ENCODE results near the gene CHPT1. TPM values are rescaled to one million over a fixed set of nuclear protein-coding genes. Genes with fewer than 3 reads are reported as not detected.
"Not testable (repeated sequence)": the region's sequence is repeated elsewhere in the genome, so short reads cannot be mapped to it uniquely, and the experiment has no call there.

CHPT1 gene
- total RNA-seq, 1 experiment from 2014 or later = 28.1 TPM

DNA sequence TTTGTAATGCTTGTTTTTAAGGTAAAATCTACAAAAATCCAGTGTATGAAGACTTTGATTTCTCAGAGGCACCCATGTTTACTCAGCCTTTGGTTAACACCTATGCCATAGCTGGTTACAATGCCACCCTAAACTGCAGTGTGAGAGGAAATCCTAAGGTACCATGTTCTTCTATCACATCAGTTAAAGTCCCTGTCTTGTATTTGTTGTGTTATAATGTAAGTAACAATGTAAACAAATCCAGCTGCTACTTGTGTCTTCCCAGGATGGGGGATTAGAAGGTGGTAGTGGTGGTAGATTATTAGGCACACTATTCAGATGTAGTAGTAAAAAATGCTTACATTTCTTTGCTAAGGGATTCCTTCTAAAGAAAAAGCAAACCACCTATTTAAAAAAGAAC, 19.4 kb upstream of the CHPT1 start:
- POLR2A ChIA-PET = interaction anchor here (1.3 kb wide), 1 partner anchor 11 kb away, joined by 3 read pairs; no protein-coding TSS in a partner anchor
- no peaks in the 10 kb centered on the region for H3K27me3 Mint-ChIP-seq (ENCODE audit: insufficient read depth, unreplicated experiment)
- no peak for DNase-seq (ENCODE audit: unreplicated experiment)
- H3K9me3 Mint-ChIP-seq (ENCODE audit: unreplicated experiment) = no peaks in the 10 kb centered on the region
- no peaks in the 10 kb centered on the region for H3K36me3 Mint-ChIP-seq (ENCODE audit: insufficient read depth, unreplicated experiment)
- TF ChIP-seq, protein P1, sequence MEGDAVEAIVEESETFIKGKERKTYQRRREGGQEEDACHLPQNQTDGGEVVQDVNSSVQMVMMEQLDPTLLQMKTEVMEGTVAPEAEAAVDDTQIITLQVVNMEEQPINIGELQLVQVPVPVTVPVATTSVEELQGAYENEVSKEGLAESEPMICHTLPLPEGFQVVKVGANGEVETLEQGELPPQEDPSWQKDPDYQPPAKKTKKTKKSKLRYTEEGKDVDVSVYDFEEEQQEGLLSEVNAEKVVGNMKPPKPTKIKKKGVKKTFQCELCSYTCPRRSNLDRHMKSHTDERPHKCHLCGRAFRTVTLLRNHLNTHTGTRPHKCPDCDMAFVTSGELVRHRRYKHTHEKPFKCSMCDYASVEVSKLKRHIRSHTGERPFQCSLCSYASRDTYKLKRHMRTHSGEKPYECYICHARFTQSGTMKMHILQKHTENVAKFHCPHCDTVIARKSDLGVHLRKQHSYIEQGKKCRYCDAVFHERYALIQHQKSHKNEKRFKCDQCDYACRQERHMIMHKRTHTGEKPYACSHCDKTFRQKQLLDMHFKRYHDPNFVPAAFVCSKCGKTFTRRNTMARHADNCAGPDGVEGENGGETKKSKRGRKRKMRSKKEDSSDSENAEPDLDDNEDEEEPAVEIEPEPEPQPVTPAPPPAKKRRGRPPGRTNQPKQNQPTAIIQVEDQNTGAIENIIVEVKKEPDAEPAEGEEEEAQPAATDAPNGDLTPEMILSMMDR (IDR thresholded peaks at IDR 0.05; ENCODE audit: unreplicated experiment) = no peak
- peaks cover 4% of the 10 kb centered on the region for H3K4me1 Mint-ChIP-seq (ENCODE audit: insufficient read depth, unreplicated experiment)
- H3K27ac Mint-ChIP-seq (ENCODE audit: low read depth, unreplicated experiment) = no peak overlapping the region
- intact Hi-C loops (cut with micrococcal nuclease) = no loop called here
- CTCF ChIA-PET = no interaction called here
- BruUV-seq (replicated peaks) = no TSS peak
- H3K4me3 Mint-ChIP-seq (ENCODE audit: unreplicated experiment) = no peak overlapping the region

DNA sequence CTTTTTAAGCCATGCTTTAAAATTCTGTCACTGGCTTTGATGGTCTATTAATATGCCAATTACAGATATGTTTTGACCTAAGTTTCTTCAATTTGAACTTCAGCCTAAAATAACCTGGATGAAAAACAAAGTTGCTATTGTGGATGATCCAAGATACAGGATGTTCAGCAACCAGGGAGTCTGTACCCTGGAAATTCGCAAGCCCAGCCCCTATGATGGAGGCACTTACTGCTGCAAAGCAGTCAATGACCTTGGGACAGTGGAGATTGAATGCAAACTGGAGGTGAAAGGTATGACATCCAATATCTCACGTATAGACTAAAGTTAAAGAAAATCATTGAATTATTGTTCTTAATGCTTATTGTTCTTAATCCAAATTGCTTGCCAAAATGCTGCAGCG, 17.2 kb upstream of the CHPT1 start:
- CTCF ChIA-PET = no interaction called here

DNA sequence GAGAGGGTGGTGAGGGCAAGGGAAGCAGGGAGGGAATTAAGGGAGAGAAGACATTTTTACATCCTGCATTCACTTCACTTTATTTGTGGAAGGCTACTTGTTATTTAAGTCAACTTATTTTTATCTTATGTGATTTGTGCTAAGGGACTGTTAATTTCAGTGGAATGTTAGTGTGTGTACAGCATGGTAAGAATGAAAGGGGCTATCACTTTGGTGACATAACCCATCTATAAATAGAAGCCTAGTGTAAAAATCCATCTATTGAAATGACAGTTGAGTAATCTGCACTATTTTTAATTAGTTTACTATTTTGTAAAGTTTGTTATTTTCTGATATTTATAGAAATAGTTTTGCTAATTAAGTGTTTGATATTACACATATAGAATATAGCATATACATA, 16.8 kb upstream of the CHPT1 start:
- Mint-ChIP-seq H3K4me1 (ENCODE audit: insufficient read depth, unreplicated experiment) (peaks cover 4% of the 10 kb centered on the region), H3K27ac (ENCODE audit: low read depth, unreplicated experiment) (no peak overlapping the region), H3K36me3 (ENCODE audit: insufficient read depth, unreplicated experiment) (no peaks in the 10 kb centered on the region), H3K9me3 (ENCODE audit: unreplicated experiment) (no peaks in the 10 kb centered on the region), H3K27me3 (ENCODE audit: insufficient read depth, unreplicated experiment) (peaks cover 11% of the 10 kb centered on the region), H3K4me3 (ENCODE audit: unreplicated experiment) (no peak overlapping the region)
- DNase-seq (ENCODE audit: unreplicated experiment) = no peak
- intact Hi-C loops (cut with micrococcal nuclease) = no loop called here
- BruUV-seq (replicated peaks) = no TSS peak
- TF ChIP-seq, protein P1 (IDR thresholded peaks at IDR 0.05; ENCODE audit: unreplicated experiment) = no peak
- CTCF ChIA-PET = no interaction called here
- POLR2A ChIA-PET = no interaction called here

More for the DNA sequence above, 17.2 kb upstream of the CHPT1 start:
- Mint-ChIP-seq H3K4me1 (ENCODE audit: insufficient read depth, unreplicated experiment) (peaks cover 4% of the 10 kb centered on the region), H3K9me3 (ENCODE audit: unreplicated experiment) (no peaks in the 10 kb centered on the region), H3K27me3 (ENCODE audit: insufficient read depth, unreplicated experiment) (peaks cover 11% of the 10 kb centered on the region), H3K4me3 (ENCODE audit: unreplicated experiment) (no peak overlapping the region), H3K36me3 (ENCODE audit: insufficient read depth, unreplicated experiment) (no peaks in the 10 kb centered on the region), H3K27ac (ENCODE audit: low read depth, unreplicated experiment) (no peak overlapping the region)
- DNase-seq (ENCODE audit: unreplicated experiment) = no peak
- POLR2A ChIA-PET = no interaction called here
- TF ChIP-seq, protein P1 (IDR thresholded peaks at IDR 0.05; ENCODE audit: unreplicated experiment) = no peak
- BruUV-seq (replicated peaks) = no TSS peak
- intact Hi-C loops (cut with micrococcal nuclease) = no loop called here

DNA sequence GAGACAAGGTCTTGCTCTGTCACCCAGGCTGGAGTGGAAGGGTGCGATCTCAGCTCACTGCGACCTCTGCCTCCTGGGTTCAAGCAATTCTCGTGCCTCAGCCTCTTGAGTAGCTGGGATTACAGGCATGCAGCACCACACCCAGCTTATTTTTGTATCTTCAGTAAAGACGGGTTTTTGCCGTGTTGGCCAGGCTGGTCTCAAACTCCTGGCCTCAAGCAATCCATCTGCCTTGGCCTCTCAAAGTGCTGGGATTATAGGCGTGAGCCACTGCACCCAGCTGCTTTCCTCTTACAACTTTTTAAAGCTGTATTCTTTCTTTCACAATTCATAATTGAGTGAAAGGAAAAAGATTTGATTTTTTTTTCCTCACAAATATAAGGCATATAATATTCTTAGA, 15.8 kb upstream of the CHPT1 start:
- H3K9me3 Mint-ChIP-seq (ENCODE audit: unreplicated experiment); H3K36me3 Mint-ChIP-seq (ENCODE audit: insufficient read depth, unreplicated experiment); H3K4me3 Mint-ChIP-seq (ENCODE audit: unreplicated experiment); H3K27ac Mint-ChIP-seq (ENCODE audit: low read depth, unreplicated experiment); DNase-seq (ENCODE audit: unreplicated experiment); intact Hi-C loops (cut with micrococcal nuclease); H3K4me1 Mint-ChIP-seq (ENCODE audit: insufficient read depth, unreplicated experiment); BruUV-seq (replicated peaks): not testable (repeated sequence)
- ChIA-PET CTCF (interaction anchor here (0.5 to 1.1 kb wide), 4 partner anchors 12 to 201 kb away, joined by 3 to 4 read pairs (median 4); no protein-coding TSS in a partner anchor), POLR2A (interaction anchor here (0.6 kb wide), 1 partner anchor 10 kb away, joined by 3 read pairs; no protein-coding TSS in a partner anchor)
- H3K27me3 Mint-ChIP-seq (ENCODE audit: insufficient read depth, unreplicated experiment) = peaks cover 11% of the 10 kb centered on the region

DNA sequence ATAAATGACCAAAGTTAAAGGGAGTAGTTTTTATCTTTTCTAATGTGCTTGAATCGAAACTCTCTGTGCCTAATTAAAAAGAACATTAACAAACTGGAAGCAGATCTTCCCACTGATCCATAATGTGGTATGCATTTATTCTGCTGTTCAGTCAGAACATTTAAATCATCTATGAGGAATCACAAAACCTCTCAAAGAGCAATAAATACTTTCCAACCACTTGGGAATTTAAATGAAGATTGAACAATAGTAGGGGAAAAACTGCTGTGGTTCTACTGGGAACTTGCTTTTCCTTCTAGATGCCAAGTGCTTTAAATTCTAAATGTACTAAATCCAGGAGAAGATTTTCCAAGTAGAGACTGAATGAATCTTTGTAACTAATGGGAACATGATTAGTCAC, 12.3 kb upstream of the CHPT1 start:
- no TSS peak for BruUV-seq (replicated peaks)

More for the DNA sequence above, 12.3 kb upstream of the CHPT1 start:
- ChIA-PET POLR2A (no interaction called here), CTCF (no interaction called here)
- Mint-ChIP-seq H3K4me3 (ENCODE audit: unreplicated experiment) (no peak overlapping the region), H3K4me1 (ENCODE audit: insufficient read depth, unreplicated experiment) (no peaks in the 10 kb centered on the region), H3K27me3 (ENCODE audit: insufficient read depth, unreplicated experiment) (peaks cover 11% of the 10 kb centered on the region), H3K36me3 (ENCODE audit: insufficient read depth, unreplicated experiment) (no peaks in the 10 kb centered on the region), H3K9me3 (ENCODE audit: unreplicated experiment) (no peaks in the 10 kb centered on the region), H3K27ac (ENCODE audit: low read depth, unreplicated experiment) (no peak overlapping the region)
- intact Hi-C loops (cut with micrococcal nuclease) = no loop called here
- no peak for DNase-seq (ENCODE audit: unreplicated experiment)
- TF ChIP-seq, protein P1 (IDR thresholded peaks at IDR 0.05; ENCODE audit: unreplicated experiment) = no peak

Measured in MCF 10A (cell line).